Measurements from ENCODE around the gene VASN. TPM values are rescaled to one million over a fixed set of nuclear protein-coding genes. Genes with fewer than 3 reads are reported as not detected.

VASN gene
- total and polyA plus RNA-seq, 9 of the 15 experiments (the other 6 are each of a cell fraction or from before 2014, with no cell fraction given) = 0.01 to 2.5 (median 0.41) TPM; not detected in 1

GRCh38 chr16:4402439-4403132, 30.9 kb downstream of the VASN start:
- FAIRE-seq = peak; percentile 78
- intact Hi-C loops (cut with micrococcal nuclease) (loop anchor here (1.0 to 10.0 kb wide), 4 partner anchors 43 to 418 kb away; no protein-coding TSS in a partner anchor), in situ Hi-C loops (cut with MboI) (loop anchor here (5.0 kb wide), 1 partner anchor 40 kb away; no protein-coding TSS in a partner anchor)
- Histone ChIP-seq H3K4me1 (replicated peaks in 1 of 2; ENCODE audit: control insufficient read depth in 2 of 2, insufficient read depth in 2 of 2, low read length in 2 of 2) (peaks cover 0 to 29% of the 10 kb centered on the region in 2 experiments; a peak in 2 of 5 replicates), H3K9me1 (ENCODE audit: control insufficient read depth, insufficient read depth, low read length) (no peaks in the 10 kb centered on the region), H3K79me2 (ENCODE audit: control insufficient read depth, insufficient read depth, low read length) (no peaks in the 10 kb centered on the region; the same call in 2 of the 3 replicates), H4K20me1 (replicated peaks; ENCODE audit: control insufficient read depth, insufficient read depth, low read length) (peaks cover 14% of the 10 kb centered on the region; the same call in 1 of the 2 replicates), H3K27me3 (ENCODE audit: control insufficient read depth in 2 of 2, insufficient read depth in 2 of 2, low read length in 2 of 2) (no peaks in the 10 kb centered on the region), H2AFZ (ENCODE audit: low read depth, low read length) (peak overlapping the region; percentile 90), H3K4me3 (peak overlapping the region; percentile 25; the same call in 1 of the 2 replicates), H3K4me2 (ENCODE audit: insufficient read depth, low read length) (peak overlapping the region; percentile 75), H3K9me3 (replicated peaks; ENCODE audit: control insufficient read depth, insufficient read depth, low read depth, low read length) (no peaks in the 10 kb centered on the region), H3K36me3 (ENCODE audit: control insufficient read depth, insufficient read depth, low read length) (peaks cover 72% of the 10 kb centered on the region; the same call in 2 of the 3 replicates), H3K9ac (ENCODE audit: insufficient read depth in 1 of 2, low read depth in 2 of 2, low read length in 2 of 2) (peak overlapping the region in 1 of 2 experiments; percentile 85; a peak in 2 of 4 replicates), H3K27ac (ENCODE audit: extremely low read depth, low read depth, low read length) (no peak overlapping the region; the same call in 2 of the 3 replicates)
- CTCF ChIA-PET (ENCODE audit: low intra/inter-chr PET ratio) = interaction anchor here (0.5 to 6.4 kb wide), 11 partner anchors 43 to 1037 kb away, joined by 3 to 70 read pairs (median 3); no protein-coding TSS in a partner anchor
- peak; percentile 94 for ATAC-seq
- POLR2A ChIA-PET = interaction anchor here (0.6 to 4.7 kb wide), 10 partner anchors 9 to 300 kb away, joined by 3 to 35 read pairs (median 5); partner anchors contain the start of gene CORO7
- DNase-seq (ENCODE audit: extremely low read depth in 1 of 4, low spot score in 3 of 4) = peak; percentile 84 to 90 (median 86)
- no TSS peak for BruUV-seq (replicated peaks)
- 23% methylated on average over 26 of the region's 29 CpGs for WGBS (ENCODE audit: insufficient coverage, low coverage, missing lambda C conversion rate)
- TF ChIP-seq ARID3A (IDR thresholded peaks at IDR 0.05; ENCODE audit: borderline replicate concordance, low read depth, low read length) = no peak
- TF ChIP-seq RAD51 (IDR thresholded peaks at IDR 0.05; ENCODE audit: borderline replicate concordance, low read depth) = no peak
- no peak for TF ChIP-seq CXXC5 (CRISPR knock-in tag; IDR thresholded peaks at IDR 0.05)
- TF ChIP-seq CLOCK (CRISPR knock-in tag; IDR thresholded peaks at IDR 0.05; ENCODE audit: borderline replicate concordance) = no peak
- no peak for TF ChIP-seq ZNF668 (CRISPR knock-in tag; IDR thresholded peaks at IDR 0.05)
- no peak for TF ChIP-seq RNF2 (IDR thresholded peaks at IDR 0.05)
- TF ChIP-seq THRB (CRISPR knock-in tag; conservative IDR thresholded peaks at IDR 0.05) = no peak
- TF ChIP-seq MCM2 (IDR thresholded peaks at IDR 0.05; ENCODE audit: low read depth) = no peak
- no peak for TF ChIP-seq MXI1 (IDR thresholded peaks at IDR 0.05; ENCODE audit: low read depth, low read length)
- no peak for TF ChIP-seq ZNF253 (CRISPR knock-in tag; conservative IDR thresholded peaks at IDR 0.05)
- TF ChIP-seq DNMT1 (IDR thresholded peaks at IDR 0.05) = no peak
- TF ChIP-seq BHLHE40 (IDR thresholded peaks at IDR 0.05; ENCODE audit: low read length) = no peak
- no peak for TF ChIP-seq KLF1 (tag; IDR thresholded peaks at IDR 0.05)
- TF ChIP-seq TAF7 (tag; IDR thresholded peaks at IDR 0.05) = no peak
- TF ChIP-seq NR2C2 (CRISPR knock-in tag; IDR thresholded peaks at IDR 0.05) = 0 out of 2 replicates have a peak, but pooled peaks have one; percentile 15
- TF ChIP-seq NR2C2 (tag; IDR thresholded peaks at IDR 0.05) = no peak
- TF ChIP-seq ZEB2 (IDR thresholded peaks at IDR 0.05) = 0 out of 2 replicates have a peak, but pooled peaks have one; percentile 23
- 0 out of 2 replicates have a peak, but pooled peaks have one; percentile 66 for TF ChIP-seq HDGF (IDR thresholded peaks at IDR 0.05)

All from K562 (cell line).